Endothelial cell of umbilical vein (primary cell): ENCODE results near the gene IST1.

Source experiments
- CTCF ChIP-seq, 2 donors: IDR thresholded peaks; 1 replicate in 1 of 2; 2 replicates in 1 of 2; pipeline ENCODE4 v1.5.1; 2011; ENCODE audit warnings: low read length in 2 of 2, mild to moderate bottlenecking in 2 of 2, moderate library complexity in 2 of 2, control low read depth in 1 of 2, inconsistent platforms in 1 of 2, low read depth in 1 of 2; ENCODE audit not compliant: insufficient read depth in 1 of 2; ENCODE audit errors: extremely low read depth in 1 of 2
- EZH2 ChIP-seq: IDR thresholded peaks from 2 replicates; pipeline ENCODE4 v1.6.1; 2012; ENCODE audit warnings: borderline replicate concordance, low read depth, mild to moderate bottlenecking, moderate library complexity, low read length, inconsistent platforms; ENCODE audit not compliant: severe bottlenecking
- FOS ChIP-seq: IDR thresholded peaks from 2 replicates; pipeline ENCODE4 v1.6.1; 2011; ENCODE audit warnings: mild to moderate bottlenecking, low read length, moderate library complexity, borderline replicate concordance; ENCODE audit not compliant: insufficient read depth
- GATA2 ChIP-seq: IDR thresholded peaks from 2 replicates; pipeline ENCODE4 v1.7.0; 2011; ENCODE audit warnings: low read depth, mild to moderate bottlenecking, moderate library complexity, mixed read lengths, low read length; ENCODE audit not compliant: insufficient read length, insufficient read depth
- JUN ChIP-seq: IDR thresholded peaks from 2 replicates; pipeline ENCODE4 v1.6.1; 2011; ENCODE audit warnings: borderline replicate concordance, low read depth; ENCODE audit not compliant: insufficient read length, insufficient read depth
- MAX ChIP-seq: IDR thresholded peaks from 2 replicates; pipeline ENCODE4 v1.6.1; 2011; ENCODE audit not compliant: insufficient read depth, insufficient read length
- MYC ChIP-seq: IDR thresholded peaks from one replicate; pipeline ENCODE4 v1.6.1; 2011; ENCODE audit warnings: mild to moderate bottlenecking, low read depth, low read length
- POLR2A ChIP-seq: IDR thresholded peaks from 2 replicates; pipeline ENCODE4 v1.6.1; 2012; ENCODE audit warnings: low read depth, mild to moderate bottlenecking, control low read depth, low read length
- POLR2AphosphoS5 ChIP-seq: IDR thresholded peaks from 2 replicates; pipeline ENCODE4 v1.6.1; 2012; ENCODE audit warnings: low read depth, mild to moderate bottlenecking, control low read depth, low read length, moderate library complexity; ENCODE audit not compliant: insufficient read depth

- TF ChIP-seq FOS (no peak), CTCF (IDR thresholded peaks at IDR 0.05; ENCODE audit: extremely low read depth in 1 of 2, insufficient read depth in 1 of 2, low read depth in 1 of 2, low read length in 2 of 2) (no peak), MYC (no peak), MAX (no peak), POLR2A (no peak), EZH2 (no peak), POLR2AphosphoS5 (no peak), JUN (no peak), GATA2 (no peak)
Measured at GRCh38 chr16:71937868-71938510, 42.7 kb downstream of the IST1 start.
